ENCODE data around the gene VCPKMT.

The VCPKMT gene

GRCh38 chr14:50123062-50123461 is 6.7 kb upstream of the VCPKMT start:
- no peak for TF ChIP-seq FOXM1 (IDR thresholded peaks at IDR 0.05; ENCODE audit: borderline replicate concordance, low read depth)
- TF ChIP-seq ZBTB7A (IDR thresholded peaks at IDR 0.05; ENCODE audit: low read depth), result no peak
- TF ChIP-seq CREB1 (IDR thresholded peaks at IDR 0.05; ENCODE audit: low read depth), result no peak
- no peak for TF ChIP-seq TAF1 (IDR thresholded peaks at IDR 0.05; ENCODE audit: low read depth)
- TF ChIP-seq RAD21 (IDR thresholded peaks at IDR 0.05; ENCODE audit: low read depth), result no peak

- TF ChIP-seq TAF1 (IDR thresholded peaks at IDR 0.05; ENCODE audit: low read depth), result no peak
- no peak for TF ChIP-seq YY1 (IDR thresholded peaks at IDR 0.05; ENCODE audit: low read depth)
- no peak for TF ChIP-seq EGR1 (IDR thresholded peaks at IDR 0.05)
- TF ChIP-seq NFIC (IDR thresholded peaks at IDR 0.05), result peak; percentile 62; the same call in 1 of the 2 replicates
- TF ChIP-seq, protein P1, sequence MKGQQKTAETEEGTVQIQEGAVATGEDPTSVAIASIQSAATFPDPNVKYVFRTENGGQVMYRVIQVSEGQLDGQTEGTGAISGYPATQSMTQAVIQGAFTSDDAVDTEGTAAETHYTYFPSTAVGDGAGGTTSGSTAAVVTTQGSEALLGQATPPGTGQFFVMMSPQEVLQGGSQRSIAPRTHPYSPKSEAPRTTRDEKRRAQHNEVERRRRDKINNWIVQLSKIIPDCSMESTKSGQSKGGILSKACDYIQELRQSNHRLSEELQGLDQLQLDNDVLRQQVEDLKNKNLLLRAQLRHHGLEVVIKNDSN (IDR thresholded peaks at IDR 0.05), result no peak
- no peak for TF ChIP-seq EP300 (IDR thresholded peaks at IDR 0.05; ENCODE audit: borderline replicate concordance)
- no peak for TF ChIP-seq ZBTB7A (IDR thresholded peaks at IDR 0.05; ENCODE audit: low read depth)
These were observed 5.9 kb upstream of the VCPKMT start for GRCh38 chr14:50122291-50122690.

GRCh38 chr14:50121486-50121885 is 5.1 kb upstream of the VCPKMT start:
- TF ChIP-seq CEBPB (IDR thresholded peaks at IDR 0.05), result no peak
- no peak for TF ChIP-seq EGR1 (IDR thresholded peaks at IDR 0.05)
- no peak for TF ChIP-seq NFIC (IDR thresholded peaks at IDR 0.05)
- no peak for TF ChIP-seq MAX (IDR thresholded peaks at IDR 0.05)
- no peak for TF ChIP-seq TAF1 (IDR thresholded peaks at IDR 0.05; ENCODE audit: low read depth)
- no peak for TF ChIP-seq FOXM1 (IDR thresholded peaks at IDR 0.05; ENCODE audit: borderline replicate concordance, low read depth)
- TF ChIP-seq EP300 (IDR thresholded peaks at IDR 0.05; ENCODE audit: borderline replicate concordance), result no peak
- TF ChIP-seq CREB1 (IDR thresholded peaks at IDR 0.05; ENCODE audit: low read depth), result no peak
- TF ChIP-seq TCF12 (IDR thresholded peaks at IDR 0.05; ENCODE audit: low read depth), result no peak
- TF ChIP-seq RAD21 (IDR thresholded peaks at IDR 0.05; ENCODE audit: low read depth), result no peak

GRCh38 chr14:50117456-50117855 is 1.1 kb upstream of the VCPKMT start:
- TF ChIP-seq TAF1 (IDR thresholded peaks at IDR 0.05; ENCODE audit: low read depth) (no peak), ZBTB7A (IDR thresholded peaks at IDR 0.05; ENCODE audit: low read depth) (no peak), CREB1 (IDR thresholded peaks at IDR 0.05; ENCODE audit: low read depth) (no peak), YY1 (IDR thresholded peaks at IDR 0.05; ENCODE audit: low read depth) (no peak), TEAD4 (IDR thresholded peaks at IDR 0.05) (no peak), RAD21 (IDR thresholded peaks at IDR 0.05; ENCODE audit: low read depth) (no peak), CEBPB (IDR thresholded peaks at IDR 0.05) (no peak), EP300 (IDR thresholded peaks at IDR 0.05; ENCODE audit: borderline replicate concordance) (no peak), MAX (IDR thresholded peaks at IDR 0.05) (no peak), NFIC (IDR thresholded peaks at IDR 0.05) (no peak), EGR1 (IDR thresholded peaks at IDR 0.05) (no peak), TCF12 (IDR thresholded peaks at IDR 0.05; ENCODE audit: low read depth) (no peak)
- TF ChIP-seq, protein P1 (IDR thresholded peaks at IDR 0.05), result no peak

GRCh38 chr14:50116966-50117365 is 594 bp upstream of the VCPKMT start:
- no peak for TF ChIP-seq EGR1 (IDR thresholded peaks at IDR 0.05)
- no peak for TF ChIP-seq MAX (IDR thresholded peaks at IDR 0.05)
- TF ChIP-seq, protein P2, sequence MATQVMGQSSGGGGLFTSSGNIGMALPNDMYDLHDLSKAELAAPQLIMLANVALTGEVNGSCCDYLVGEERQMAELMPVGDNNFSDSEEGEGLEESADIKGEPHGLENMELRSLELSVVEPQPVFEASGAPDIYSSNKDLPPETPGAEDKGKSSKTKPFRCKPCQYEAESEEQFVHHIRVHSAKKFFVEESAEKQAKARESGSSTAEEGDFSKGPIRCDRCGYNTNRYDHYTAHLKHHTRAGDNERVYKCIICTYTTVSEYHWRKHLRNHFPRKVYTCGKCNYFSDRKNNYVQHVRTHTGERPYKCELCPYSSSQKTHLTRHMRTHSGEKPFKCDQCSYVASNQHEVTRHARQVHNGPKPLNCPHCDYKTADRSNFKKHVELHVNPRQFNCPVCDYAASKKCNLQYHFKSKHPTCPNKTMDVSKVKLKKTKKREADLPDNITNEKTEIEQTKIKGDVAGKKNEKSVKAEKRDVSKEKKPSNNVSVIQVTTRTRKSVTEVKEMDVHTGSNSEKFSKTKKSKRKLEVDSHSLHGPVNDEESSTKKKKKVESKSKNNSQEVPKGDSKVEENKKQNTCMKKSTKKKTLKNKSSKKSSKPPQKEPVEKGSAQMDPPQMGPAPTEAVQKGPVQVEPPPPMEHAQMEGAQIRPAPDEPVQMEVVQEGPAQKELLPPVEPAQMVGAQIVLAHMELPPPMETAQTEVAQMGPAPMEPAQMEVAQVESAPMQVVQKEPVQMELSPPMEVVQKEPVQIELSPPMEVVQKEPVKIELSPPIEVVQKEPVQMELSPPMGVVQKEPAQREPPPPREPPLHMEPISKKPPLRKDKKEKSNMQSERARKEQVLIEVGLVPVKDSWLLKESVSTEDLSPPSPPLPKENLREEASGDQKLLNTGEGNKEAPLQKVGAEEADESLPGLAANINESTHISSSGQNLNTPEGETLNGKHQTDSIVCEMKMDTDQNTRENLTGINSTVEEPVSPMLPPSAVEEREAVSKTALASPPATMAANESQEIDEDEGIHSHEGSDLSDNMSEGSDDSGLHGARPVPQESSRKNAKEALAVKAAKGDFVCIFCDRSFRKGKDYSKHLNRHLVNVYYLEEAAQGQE (IDR thresholded peaks at IDR 0.05; ENCODE audit: low read depth), result no peak
- TF ChIP-seq CREB1 (IDR thresholded peaks at IDR 0.05; ENCODE audit: low read depth), result no peak
- no peak for TF ChIP-seq TAF1 (IDR thresholded peaks at IDR 0.05; ENCODE audit: low read depth)
- TF ChIP-seq YY1 (IDR thresholded peaks at IDR 0.05; ENCODE audit: low read depth), result no peak
- TF ChIP-seq, protein P1 (IDR thresholded peaks at IDR 0.05), result no peak
- TF ChIP-seq RAD21 (IDR thresholded peaks at IDR 0.05; ENCODE audit: low read depth), result no peak
- no peak for TF ChIP-seq TEAD4 (IDR thresholded peaks at IDR 0.05)
- no peak for TF ChIP-seq FOXM1 (IDR thresholded peaks at IDR 0.05; ENCODE audit: borderline replicate concordance, low read depth)
- no peak for TF ChIP-seq CEBPB (IDR thresholded peaks at IDR 0.05)
- no peak for TF ChIP-seq ZBTB7A (IDR thresholded peaks at IDR 0.05; ENCODE audit: low read depth)
- no peak for TF ChIP-seq NFIC (IDR thresholded peaks at IDR 0.05)
- TF ChIP-seq TCF12 (IDR thresholded peaks at IDR 0.05; ENCODE audit: low read depth), result no peak
- no peak for TF ChIP-seq EP300 (IDR thresholded peaks at IDR 0.05; ENCODE audit: borderline replicate concordance)

DNA sequence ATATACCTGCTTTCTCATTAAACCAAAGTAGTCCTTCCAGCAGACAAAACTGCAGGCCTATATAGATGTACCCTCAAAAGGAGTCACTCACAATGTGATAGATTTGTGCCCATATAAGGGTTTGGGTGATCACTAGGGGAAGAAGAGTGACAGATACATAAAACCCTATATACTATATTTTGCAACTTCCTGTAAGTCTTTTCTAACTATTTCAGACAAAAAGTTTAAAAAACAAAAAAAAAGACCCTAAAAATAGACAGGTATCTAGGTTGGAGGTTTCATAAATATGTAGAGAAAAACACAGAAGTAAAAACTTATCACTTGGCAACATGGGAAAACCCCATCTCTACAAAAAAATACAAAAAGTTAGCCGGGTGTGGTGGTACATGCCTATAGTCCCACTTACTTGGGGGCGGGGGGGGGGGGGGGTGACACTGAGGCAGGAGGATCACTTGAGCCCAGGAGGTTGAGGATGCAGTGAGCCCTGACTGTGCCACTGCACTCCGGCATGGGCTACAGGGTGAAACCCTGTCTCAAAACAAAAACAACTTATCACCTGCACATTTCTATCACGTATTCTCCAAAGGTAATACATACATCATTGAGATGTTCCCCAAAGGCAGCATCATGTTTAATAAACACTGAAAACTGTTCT is 2.9 kb downstream of the VCPKMT start:
- TF ChIP-seq EP300 (IDR thresholded peaks at IDR 0.05; ENCODE audit: borderline replicate concordance) (no peak), TCF12 (IDR thresholded peaks at IDR 0.05; ENCODE audit: low read depth) (no peak)
